ENCODE measurements around the gene COLEC11. TPM values are rescaled to one million over a fixed set of nuclear protein-coding genes. Genes with fewer than 3 reads are reported as not detected.

Gene COLEC11
- total and polyA plus RNA-seq, 9 of the 15 experiments (the other 6 are each of a cell fraction or from before 2014, with no cell fraction given) = 0.32 to 4.3 (median 1.8) TPM

- intact Hi-C loops (cut with micrococcal nuclease) (no loop called here), in situ Hi-C loops (cut with MboI) (no loop called here)
- ChIA-PET POLR2A (no interaction called here), CTCF (ENCODE audit: low intra/inter-chr PET ratio) (no interaction called here)
- H4K20me1 ChIP-seq (replicated peaks; ENCODE audit: control insufficient read depth, insufficient read depth, low read length) = no peaks in the 10 kb centered on the region; the same call in 1 of the 2 replicates
- WGBS (ENCODE audit: insufficient coverage, low coverage, missing lambda C conversion rate) = 37% methylated on average over 11 of the region's 12 CpGs
- no peak overlapping the region for H3K4me2 ChIP-seq (ENCODE audit: insufficient read depth, low read length)
- peaks cover 0 to 11% of the 10 kb centered on the region in 2 experiments; a peak in 1 of 5 replicates for H3K4me1 ChIP-seq (replicated peaks in 1 of 2; ENCODE audit: control insufficient read depth in 2 of 2, insufficient read depth in 2 of 2, low read length in 2 of 2)
- peak; percentile 32; the same call in 2 of the 3 replicates for ATAC-seq
- H3K9me3 ChIP-seq (replicated peaks; ENCODE audit: control insufficient read depth, insufficient read depth, low read depth, low read length) = no peaks in the 10 kb centered on the region
- no TSS peak for BruUV-seq (replicated peaks)
- H3K27ac ChIP-seq (ENCODE audit: extremely low read depth, low read depth, low read length) = no peak overlapping the region
- no peak overlapping the region for H3K9ac ChIP-seq (ENCODE audit: insufficient read depth in 1 of 2, low read depth in 2 of 2, low read length in 2 of 2)
- peak overlapping the region; percentile 32 for H2AFZ ChIP-seq (ENCODE audit: low read depth, low read length)
- H3K4me3 ChIP-seq = no peak overlapping the region
- no peak for DNase-seq (ENCODE audit: extremely low read depth in 1 of 4, low spot score in 3 of 4)
- H3K79me2 ChIP-seq (ENCODE audit: control insufficient read depth, insufficient read depth, low read length) = no peaks in the 10 kb centered on the region
- peaks cover 0 to 9% of the 10 kb centered on the region in 2 experiments; a peak in 3 of 5 replicates for H3K27me3 ChIP-seq (ENCODE audit: control insufficient read depth in 2 of 2, insufficient read depth in 2 of 2, low read length in 2 of 2)
- TF ChIP-seq ATF2 (CRISPR knock-in tag; IDR thresholded peaks at IDR 0.05) = no peak
- peak; percentile 18; the same call in 1 of the 2 replicates for TF ChIP-seq ESRRA (IDR thresholded peaks at IDR 0.05; ENCODE audit: borderline replicate concordance, low read depth)
- H3K36me3 ChIP-seq (ENCODE audit: control insufficient read depth, insufficient read depth, low read length) = no peaks in the 10 kb centered on the region
- no peaks in the 10 kb centered on the region for H3K9me1 ChIP-seq (ENCODE audit: control insufficient read depth, insufficient read depth, low read length)
- FAIRE-seq = no peak
Observed at GRCh38 chr2:3626118-3626811, 31.4 kb downstream of the COLEC11 start.
